NCI-H345 (cell line): ENCODE results near the gene OCA2.

Experiments used
- DNase-seq: peaks from one replicate; lab custom pipeline; 2025; lab: John Stamatoyannopoulos, UW

The OCA2 gene

GRCh38 chr15:28118531-28118930 lies 19.4 kb upstream of the OCA2 start:
- no peak for DNase-seq

- DNase-seq = no peak
Measured at GRCh38 chr15:28118083-28118482, 19.0 kb upstream of the OCA2 start.

DNA sequence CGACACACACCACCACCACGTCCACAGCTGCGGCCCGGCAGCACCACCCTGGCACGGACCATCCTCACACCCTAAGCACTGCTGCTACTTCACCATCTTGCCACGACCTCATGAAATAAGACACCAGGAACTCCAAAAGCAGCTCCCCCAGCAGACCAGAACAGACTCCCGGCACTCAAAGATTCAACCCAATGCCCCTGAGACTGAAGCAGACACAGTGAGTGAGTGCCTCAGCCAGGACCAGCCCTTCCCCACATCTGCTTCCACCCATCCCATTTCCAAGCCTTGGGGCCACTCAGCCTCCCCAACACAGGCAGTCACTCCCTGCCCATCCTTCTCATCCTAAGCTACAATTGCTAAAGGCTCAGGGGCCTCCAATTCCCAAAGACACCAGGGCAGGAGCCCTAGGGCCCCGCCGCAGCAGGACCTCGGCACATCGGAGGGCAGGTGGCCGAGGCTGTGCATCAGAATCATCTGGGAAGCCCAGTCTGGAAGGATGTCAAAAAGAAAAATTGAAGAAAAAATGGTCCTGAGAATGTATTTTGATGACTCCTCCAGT lies 18.4 kb upstream of the OCA2 start:
- DNase-seq = no peak

GRCh38 chr15:28116521-28117431 lies 17.7 kb upstream of the OCA2 start:
- DNase-seq = no peak

GRCh38 chr15:28115871-28116270 lies 16.8 kb upstream of the OCA2 start:
- DNase-seq = no peak

DNA sequence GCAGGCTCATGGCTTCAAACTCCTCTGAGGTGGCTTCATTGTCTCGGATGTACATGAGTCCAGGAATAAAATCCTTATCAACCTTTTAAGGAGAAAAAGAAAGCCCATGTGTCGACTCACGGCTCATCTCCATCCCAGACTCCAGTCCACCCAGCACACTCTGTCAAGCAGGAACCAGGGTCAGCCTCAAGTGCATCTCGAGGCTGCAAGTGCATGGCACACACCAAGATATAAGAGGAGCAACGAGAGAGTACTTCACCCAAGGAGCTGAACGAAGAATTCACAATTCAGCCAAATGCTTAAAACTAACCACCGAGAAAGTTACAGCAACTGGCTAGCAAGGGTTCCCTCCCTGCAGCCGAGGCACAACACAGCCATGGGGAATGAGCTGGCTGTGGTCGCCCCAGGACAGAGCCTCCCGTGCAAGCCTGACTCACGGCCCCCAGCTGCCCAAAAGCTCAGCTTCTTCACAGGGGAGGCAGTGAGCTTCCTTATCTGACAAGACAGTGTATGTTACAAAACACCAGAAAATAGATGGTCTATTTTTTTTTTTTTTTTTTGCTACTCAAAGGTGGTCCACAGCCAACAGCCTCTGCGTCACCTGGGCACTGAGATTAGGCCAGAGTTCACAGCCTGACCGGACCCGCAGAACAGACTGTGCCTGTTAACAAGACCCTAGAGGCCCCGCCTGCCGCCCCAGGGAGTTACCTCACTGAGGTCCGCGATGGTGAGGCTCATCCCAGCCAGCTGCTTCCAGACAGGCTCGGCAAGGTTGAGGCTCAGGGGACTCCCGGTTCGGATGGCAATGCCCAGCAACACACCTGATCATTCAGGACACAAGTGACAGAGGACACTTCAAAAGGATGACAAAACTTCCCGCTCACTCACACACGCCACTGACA lies 15.9 kb upstream of the OCA2 start:
- no peak for DNase-seq

- no peak for DNase-seq
Measured at GRCh38 chr15:28114114-28114455, 15.0 kb upstream of the OCA2 start.

- DNase-seq = no peak
Measured at GRCh38 chr15:28113394-28114113, 14.4 kb upstream of the OCA2 start.

DNA sequence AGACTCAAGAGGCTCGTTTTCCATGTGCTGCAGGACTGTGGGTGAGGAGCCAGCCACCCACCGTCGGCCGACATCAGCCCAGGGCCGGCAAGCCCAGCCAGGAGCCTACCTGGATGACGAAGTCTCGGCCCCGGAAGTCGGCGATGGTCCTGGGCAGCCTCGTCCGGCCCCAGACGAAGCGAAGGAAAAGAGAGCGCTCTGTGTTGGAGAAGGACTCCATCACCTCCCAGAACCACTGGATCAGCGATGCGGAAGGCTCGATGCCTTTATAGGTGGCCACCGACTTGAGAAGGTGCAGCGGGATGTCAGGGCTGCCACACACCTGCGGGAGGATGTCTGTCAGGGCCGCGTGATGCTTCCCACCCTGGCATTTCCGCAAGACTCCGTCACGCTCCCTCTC lies 13.8 kb upstream of the OCA2 start:
- no peak for DNase-seq

- DNase-seq = no peak
Measured at GRCh38 chr15:28112101-28112760, 13.1 kb upstream of the OCA2 start.

DNA sequence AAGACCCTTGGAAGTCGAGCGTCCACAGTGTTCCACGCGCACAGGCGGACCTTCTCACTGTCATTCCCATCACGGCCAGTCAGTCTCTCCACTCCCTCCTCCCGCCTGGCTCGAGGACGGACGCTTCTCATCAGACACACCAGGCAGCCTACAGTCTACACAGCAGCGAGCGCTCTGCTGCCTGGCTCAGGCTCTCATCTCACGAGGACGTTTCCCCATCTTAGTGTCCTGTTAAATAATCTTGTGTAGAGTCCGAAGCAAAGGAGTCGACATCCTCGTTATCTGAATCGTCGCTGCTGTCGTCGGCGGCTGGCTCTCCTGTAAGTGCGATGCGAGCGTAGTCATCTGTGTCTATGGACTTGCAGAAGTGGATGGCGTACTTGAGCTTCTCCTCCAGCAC lies 12.4 kb upstream of the OCA2 start:
- no peak for DNase-seq

- no peak for DNase-seq
Measured at GRCh38 chr15:28110481-28110881, 11.4 kb upstream of the OCA2 start.

DNA sequence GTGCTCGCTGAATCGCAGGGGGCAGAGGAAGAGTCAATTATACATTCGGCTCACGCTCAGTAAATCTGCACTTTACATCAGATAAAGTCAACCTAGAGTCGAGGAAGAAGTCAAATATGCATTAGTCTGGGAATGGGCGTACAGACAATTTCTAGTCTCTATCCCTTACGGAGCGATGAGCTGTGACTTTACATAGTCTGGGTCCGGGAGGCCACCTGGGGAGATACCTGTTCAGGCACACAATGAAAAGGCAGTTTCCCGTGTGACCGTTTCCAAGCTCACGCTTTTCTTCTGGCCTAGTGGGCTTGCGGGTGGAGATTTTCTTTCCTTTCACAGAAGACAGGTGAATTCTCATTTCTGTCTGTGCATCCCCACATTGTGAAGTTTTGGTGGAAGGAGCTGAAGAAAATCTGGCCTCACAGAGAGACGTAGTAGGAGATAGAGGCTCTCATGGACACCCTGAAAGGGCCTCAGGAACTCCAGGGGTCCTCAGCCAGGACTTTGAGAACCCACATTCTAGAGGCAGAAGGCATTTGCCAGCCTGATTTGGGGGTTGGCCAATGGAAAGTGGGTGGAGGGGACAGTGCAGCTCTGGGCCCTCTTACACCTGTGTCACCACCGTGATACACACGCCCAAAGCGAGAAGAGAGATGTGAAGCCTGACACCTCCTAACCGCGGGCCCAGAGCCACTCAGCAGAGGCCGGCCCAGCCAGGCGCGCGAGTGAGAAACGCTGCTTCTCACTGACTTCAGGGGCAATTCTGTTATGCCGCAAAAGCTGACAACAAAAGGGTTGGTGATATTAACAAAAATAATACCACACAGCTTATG lies 10.7 kb upstream of the OCA2 start:
- peak; percentile 19 for DNase-seq

GRCh38 chr15:28107904-28108275 lies 8.8 kb upstream of the OCA2 start:
- DNase-seq = no peak

GRCh38 chr15:28107111-28107903 lies 8.2 kb upstream of the OCA2 start:
- DNase-seq = no peak

DNA sequence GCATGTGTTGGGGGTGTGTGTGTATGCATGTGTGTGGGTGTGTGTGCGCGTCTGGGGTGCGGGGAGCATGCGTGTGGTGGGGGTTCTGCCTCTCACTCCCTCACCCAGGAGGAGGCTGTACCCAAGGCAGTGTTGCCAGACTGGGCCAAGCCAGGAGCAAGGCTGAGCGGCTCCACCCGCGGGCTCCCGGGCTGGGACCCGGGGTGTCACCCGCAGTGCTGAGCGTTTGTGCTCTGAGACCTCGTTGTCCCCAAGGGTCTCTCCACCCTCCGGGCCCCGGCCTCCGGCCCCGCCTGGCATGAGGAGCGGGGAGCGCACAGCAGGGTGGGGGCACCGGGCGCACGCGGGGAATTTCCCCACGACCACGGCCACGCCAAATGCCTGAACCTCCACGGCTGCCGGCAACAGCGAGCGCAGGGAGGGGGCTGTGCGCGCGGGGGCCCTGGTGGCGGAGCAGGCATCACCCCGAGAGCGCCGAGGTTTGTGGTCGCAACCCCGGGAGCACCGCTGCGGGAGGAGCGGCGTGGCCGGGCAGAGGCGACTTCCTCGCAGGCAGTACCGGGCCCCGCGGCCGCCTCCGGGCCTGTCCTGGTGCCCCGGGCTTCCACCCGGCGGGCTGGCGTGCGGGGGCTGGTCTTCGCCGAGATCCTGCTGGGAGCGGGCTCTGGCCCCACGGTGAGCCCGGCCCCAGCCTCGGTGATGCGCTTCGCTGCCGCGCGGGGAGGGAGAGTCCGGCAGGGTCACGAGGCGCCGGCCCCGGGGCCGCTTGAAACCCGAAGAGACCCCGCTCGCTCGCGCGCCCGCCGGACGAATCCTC lies 7.4 kb upstream of the OCA2 start:
- no peak for DNase-seq

- no peak for DNase-seq
Measured at GRCh38 chr15:28105793-28106192, 6.7 kb upstream of the OCA2 start.

DNA sequence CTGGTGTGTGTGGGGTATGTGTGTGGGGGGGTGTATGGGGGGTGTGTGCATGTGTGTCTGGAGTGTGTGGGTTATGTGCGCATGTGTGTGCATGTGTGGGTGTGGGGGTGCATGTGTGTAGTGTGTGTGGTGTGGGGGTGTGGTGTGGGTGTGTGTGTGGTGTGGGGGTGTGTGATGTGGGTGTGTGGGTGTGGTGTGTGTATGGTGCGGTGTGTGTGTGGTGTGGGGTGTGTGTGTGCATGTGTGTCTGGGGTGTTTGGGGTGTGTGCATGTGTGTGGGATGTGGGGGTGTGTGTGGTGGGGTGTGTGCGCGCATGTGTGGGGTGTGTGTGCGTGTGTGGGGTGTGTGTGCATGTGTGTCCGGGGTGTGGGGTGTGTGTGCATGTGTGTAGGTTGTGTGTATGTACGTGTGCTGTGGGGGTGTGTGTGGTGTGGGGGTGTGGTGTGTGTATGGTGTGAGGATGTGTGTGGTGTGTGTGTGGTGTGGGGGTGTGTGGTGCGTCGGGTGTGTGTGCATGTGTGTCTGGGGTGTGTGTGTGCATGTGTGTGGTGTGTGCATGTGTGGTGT lies 6.2 kb upstream of the OCA2 start:
- no peak for DNase-seq

DNA sequence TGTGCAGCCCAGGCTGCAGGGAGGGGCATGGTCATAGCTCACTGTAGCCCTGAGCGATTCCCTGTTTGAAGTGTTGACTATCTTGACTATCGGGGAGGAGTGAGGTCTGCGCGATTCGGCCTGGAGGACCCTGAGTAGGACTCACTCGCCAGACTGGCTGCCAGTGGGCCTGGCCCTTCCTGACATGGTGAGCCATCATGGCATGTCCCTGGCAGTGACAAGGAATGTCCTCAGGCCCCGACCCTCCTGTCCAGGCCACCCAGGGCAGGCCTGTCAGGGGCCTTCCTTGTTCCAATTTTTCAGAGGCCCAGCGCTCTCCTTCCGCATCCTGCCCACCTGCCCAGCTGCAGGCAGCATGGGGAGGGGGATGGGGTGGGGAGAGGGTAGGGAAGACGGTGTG lies 5.2 kb upstream of the OCA2 start:
- no peak for DNase-seq
